ENCODE data around the gene VWA8. TPM values are rescaled to one million over a fixed set of nuclear protein-coding genes. Genes with fewer than 3 reads are reported as not detected.

Gene VWA8
- total RNA-seq, 1 donor from 2014 or later = 15.8 TPM

- Mint-ChIP-seq H3K27ac (ENCODE audit: unreplicated experiment) (no peak overlapping the region), H3K4me3 (ENCODE audit: unreplicated experiment) (no peak overlapping the region), H3K9me3 (ENCODE audit: unreplicated experiment) (no peaks in the 10 kb centered on the region), H3K27me3 (ENCODE audit: unreplicated experiment) (no peaks in the 10 kb centered on the region), H3K36me3 (ENCODE audit: unreplicated experiment) (peaks cover 31% of the 10 kb centered on the region), H3K4me1 (ENCODE audit: unreplicated experiment) (no peaks in the 10 kb centered on the region)
- no peak for TF ChIP-seq CTCF (IDR thresholded peaks at IDR 0.05)
- DNase-seq (ENCODE audit: extremely low spot score, unreplicated experiment) = no peak
Measured at GRCh38 chr13:41682766-41683165, 278.1 kb downstream of the VWA8 start.

- Mint-ChIP-seq H3K27ac (ENCODE audit: unreplicated experiment) (no peak overlapping the region), H3K27me3 (ENCODE audit: unreplicated experiment) (no peaks in the 10 kb centered on the region), H3K4me1 (ENCODE audit: unreplicated experiment) (no peaks in the 10 kb centered on the region), H3K9me3 (ENCODE audit: unreplicated experiment) (no peaks in the 10 kb centered on the region), H3K36me3 (ENCODE audit: unreplicated experiment) (peaks cover 31% of the 10 kb centered on the region), H3K4me3 (ENCODE audit: unreplicated experiment) (no peak overlapping the region)
- no peak for TF ChIP-seq CTCF (IDR thresholded peaks at IDR 0.05)
- DNase-seq (ENCODE audit: extremely low spot score, unreplicated experiment) = no peak
Measured at GRCh38 chr13:41682001-41682400, 278.9 kb downstream of the VWA8 start.

- H3K9me3 Mint-ChIP-seq (ENCODE audit: unreplicated experiment) = no peaks in the 10 kb centered on the region
- no peak for TF ChIP-seq CTCF (IDR thresholded peaks at IDR 0.05)
- H3K4me1 Mint-ChIP-seq (ENCODE audit: unreplicated experiment) = no peaks in the 10 kb centered on the region
- H3K27me3 Mint-ChIP-seq (ENCODE audit: unreplicated experiment) = no peaks in the 10 kb centered on the region
- DNase-seq (ENCODE audit: extremely low spot score, unreplicated experiment) = no peak
- no peak overlapping the region for H3K27ac Mint-ChIP-seq (ENCODE audit: unreplicated experiment)
- no peak overlapping the region for H3K4me3 Mint-ChIP-seq (ENCODE audit: unreplicated experiment)
- peaks cover 31% of the 10 kb centered on the region for H3K36me3 Mint-ChIP-seq (ENCODE audit: unreplicated experiment)
Measured at GRCh38 chr13:41681587-41681986, 279.3 kb downstream of the VWA8 start.

- Mint-ChIP-seq H3K27me3 (ENCODE audit: unreplicated experiment) (no peaks in the 10 kb centered on the region), H3K27ac (ENCODE audit: unreplicated experiment) (no peak overlapping the region), H3K36me3 (ENCODE audit: unreplicated experiment) (peaks cover 29% of the 10 kb centered on the region), H3K9me3 (ENCODE audit: unreplicated experiment) (no peaks in the 10 kb centered on the region), H3K4me1 (ENCODE audit: unreplicated experiment) (no peaks in the 10 kb centered on the region), H3K4me3 (ENCODE audit: unreplicated experiment) (no peak overlapping the region)
- TF ChIP-seq CTCF (IDR thresholded peaks at IDR 0.05) = no peak
- no peak for DNase-seq (ENCODE audit: extremely low spot score, unreplicated experiment)
Measured at GRCh38 chr13:41680900-41681299, 280.0 kb downstream of the VWA8 start.

GRCh38 chr13:41678848-41679247 is 282.1 kb downstream of the VWA8 start:
- TF ChIP-seq CTCF (IDR thresholded peaks at IDR 0.05) = no peak
- Mint-ChIP-seq H3K36me3 (ENCODE audit: unreplicated experiment) (peaks cover 23% of the 10 kb centered on the region), H3K9me3 (ENCODE audit: unreplicated experiment) (no peaks in the 10 kb centered on the region), H3K4me1 (ENCODE audit: unreplicated experiment) (peaks cover 9% of the 10 kb centered on the region), H3K4me3 (ENCODE audit: unreplicated experiment) (no peak overlapping the region), H3K27me3 (ENCODE audit: unreplicated experiment) (no peaks in the 10 kb centered on the region), H3K27ac (ENCODE audit: unreplicated experiment) (no peak overlapping the region)
- no peak for DNase-seq (ENCODE audit: extremely low spot score, unreplicated experiment)
